NOMO-1 treated with DMSO at 0.1 percent for 48 hours (cell line): Measurements from ENCODE around the gene DNAH3.

Experiments used
- DNase-seq: peaks from one replicate; lab custom pipeline; 2025; ENCODE audit not compliant: unreplicated experiment; lab: John Stamatoyannopoulos, UW

Gene DNAH3

DNA sequence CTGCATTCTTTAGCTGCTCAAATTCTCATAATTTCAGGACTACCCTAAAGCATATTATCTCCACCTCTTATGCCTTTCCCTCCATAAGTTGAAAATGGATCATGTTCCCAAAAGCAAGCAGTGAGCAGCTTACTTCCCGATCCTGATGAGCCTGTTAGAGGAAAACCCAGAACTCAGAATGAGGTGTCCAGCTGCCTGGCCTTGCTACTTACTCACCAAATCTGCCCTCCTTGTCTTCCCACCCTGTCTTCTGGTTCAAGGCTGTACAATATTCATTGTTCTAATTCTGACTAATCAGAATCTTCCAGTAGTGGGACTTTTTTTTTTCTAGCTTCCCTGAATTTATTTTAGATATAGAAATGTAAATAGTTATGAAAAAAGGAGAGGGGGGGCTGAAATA, 239.3 kb downstream of the DNAH3 start:
- DNase-seq: no peak

DNA sequence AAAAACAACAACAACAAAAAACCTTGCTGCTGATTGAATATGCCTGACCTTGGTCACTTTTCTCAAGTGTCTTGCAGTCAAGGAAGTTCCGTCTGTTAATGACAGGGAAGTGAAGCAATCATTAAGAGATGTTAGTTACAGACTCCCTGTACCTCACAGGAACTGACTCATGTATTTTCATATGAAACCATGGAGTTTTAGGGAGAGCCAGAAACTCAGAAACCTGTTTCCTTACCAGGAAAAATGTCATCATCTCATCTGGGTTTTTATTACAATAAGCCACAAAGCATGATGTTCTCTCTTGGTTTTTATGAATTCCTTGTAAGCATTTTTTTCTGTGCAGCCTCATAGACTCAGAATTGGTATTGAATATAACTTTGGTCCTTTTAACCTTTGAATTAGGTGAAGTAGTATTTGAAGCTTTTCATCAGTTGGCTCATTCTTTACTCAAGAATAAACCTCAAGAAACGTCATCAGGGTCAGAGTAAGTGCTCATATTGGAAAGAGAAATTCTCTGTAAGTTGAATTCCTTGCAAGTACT, 239.8 kb downstream of the DNAH3 start:
- peak; percentile 89 for DNase-seq

DNA sequence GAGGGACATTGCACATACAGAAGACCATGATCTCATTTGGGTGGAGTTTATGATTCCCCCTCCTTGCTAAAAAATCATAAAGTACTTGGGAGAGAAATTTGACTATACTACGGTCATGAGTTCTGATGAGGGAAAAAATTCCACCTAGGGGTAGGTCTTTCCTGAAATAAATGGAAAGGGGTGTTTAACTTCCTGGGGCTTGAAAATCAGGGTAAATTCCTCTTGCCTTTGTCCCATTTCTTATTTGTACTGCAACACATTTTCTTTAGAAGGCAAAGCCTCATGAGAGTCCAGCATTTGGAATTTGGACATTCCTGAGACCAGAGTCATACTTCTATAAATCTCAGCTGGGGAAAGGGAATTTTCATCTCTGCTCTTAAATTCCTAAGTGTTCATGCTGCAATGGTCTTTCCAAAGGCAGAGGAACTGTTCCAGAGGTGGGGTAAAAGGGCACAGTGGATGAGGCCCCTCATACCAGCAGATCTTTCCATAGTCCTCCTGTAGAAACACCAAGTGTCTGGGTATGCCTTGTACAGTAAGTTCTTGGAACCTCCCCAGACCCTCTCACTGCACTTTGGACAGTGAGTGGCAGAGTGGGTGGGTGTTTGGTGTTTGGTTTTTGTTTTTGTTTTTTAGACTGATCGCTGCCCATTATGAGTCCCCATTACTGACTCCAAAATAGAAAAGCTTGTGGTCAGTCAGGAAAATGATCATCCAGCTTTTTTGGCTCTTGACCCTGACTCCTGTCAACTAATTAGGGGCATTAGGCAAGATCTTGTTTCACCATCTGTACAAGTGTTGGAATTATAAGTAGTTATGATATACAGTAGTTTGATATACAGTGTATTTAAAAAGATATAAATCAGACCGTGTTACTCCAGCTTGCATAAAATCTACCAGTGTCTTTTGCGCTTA, 244.0 kb downstream of the DNAH3 start:
- DNase-seq: no peak

- DNase-seq: no peak
Measured at GRCh38 chr16:20905576-20905975, 245.1 kb downstream of the DNAH3 start.

- peak; percentile 92 for DNase-seq
Measured at GRCh38 chr16:20904507-20905081, 246.1 kb downstream of the DNAH3 start.

DNA sequence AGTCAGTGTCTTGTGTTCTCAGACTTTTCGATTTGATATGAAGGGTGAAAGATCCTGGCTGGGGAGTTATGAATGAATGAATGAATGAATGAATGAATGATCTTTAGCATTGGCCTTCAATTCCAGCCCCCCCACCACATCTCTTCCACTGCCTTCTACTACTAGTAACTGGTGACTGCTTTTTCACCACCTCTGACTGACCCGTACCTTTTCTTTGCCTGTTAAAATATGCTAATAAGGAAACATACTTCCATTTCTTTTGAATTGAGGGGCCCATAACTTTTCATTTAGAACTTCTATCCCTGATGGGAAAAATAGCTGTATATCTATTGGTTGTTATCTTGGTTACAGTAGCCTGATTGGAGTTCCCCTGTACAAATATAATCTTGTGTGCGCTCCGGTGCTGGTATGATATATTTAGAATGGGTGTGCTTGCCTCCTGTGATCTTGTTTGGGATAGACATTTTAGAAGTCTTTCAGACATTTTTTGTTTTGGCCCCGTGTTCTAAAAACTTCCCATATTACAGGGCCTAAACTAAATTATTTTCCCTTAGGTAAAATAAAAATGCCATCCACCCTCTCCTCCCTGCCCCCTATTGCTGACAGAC, 246.6 kb downstream of the DNAH3 start:
- no peak for DNase-seq

DNA sequence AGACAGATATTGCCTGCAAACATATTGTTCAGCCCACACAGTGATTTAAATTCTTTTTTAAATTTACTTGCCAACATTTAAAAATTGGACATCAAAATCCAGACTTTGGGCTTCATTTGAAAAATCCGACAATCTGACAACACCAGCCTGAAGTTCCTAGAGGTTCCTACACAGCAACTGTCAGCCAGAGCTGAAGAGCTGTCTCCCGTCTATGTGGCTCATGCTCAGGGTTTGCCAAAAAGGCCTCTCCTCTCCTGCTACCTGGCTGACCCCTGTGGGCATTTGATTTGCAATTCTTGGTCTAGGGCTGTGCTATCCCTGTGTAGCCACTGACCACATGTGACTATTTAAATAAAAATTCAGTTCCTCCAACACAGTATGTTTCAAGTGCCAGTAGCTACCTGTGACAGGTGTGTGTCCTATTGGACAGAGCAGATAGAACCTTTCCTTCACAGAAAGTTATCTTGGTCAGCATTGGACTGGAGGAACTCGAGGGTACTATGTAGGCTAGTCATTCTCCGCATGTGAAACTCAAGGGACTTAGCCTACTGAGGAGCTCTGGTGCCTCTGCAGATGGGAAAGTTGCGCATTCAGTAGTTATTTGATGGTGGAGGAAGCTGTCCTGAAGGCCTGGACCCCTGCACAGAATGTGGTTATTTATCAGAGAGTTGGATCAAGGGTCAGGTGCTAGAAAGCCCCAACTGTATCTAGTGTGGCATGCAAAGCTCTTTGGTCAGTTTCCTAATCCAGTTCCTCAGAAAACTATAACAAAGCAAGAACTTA, 247.3 kb downstream of the DNAH3 start:
- no peak for DNase-seq

DNA sequence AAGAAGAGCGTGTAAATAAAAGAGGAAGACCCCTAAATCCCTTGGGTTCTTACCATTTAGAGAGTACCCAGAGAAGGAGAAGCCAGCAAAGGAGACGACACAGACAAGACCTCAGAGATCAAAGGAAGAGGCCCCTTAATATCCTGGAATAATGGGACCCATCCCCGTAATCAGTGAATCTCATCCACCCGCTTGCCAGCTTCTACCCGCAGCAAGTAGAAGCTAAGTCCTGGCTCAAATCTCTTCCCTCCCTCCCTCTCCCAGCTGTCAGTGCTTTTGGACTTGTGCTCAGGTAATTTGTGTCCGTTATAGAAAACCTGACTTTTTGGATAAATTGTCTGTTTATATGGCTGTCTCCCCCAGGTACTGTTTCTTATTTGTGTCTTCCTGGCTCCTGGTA, 248.2 kb downstream of the DNAH3 start:
- DNase-seq: no peak

GRCh38 chr16:20901436-20902112, 249.1 kb downstream of the DNAH3 start:
- peak; percentile 42 for DNase-seq

- no peak for DNase-seq
Measured at GRCh38 chr16:20901068-20901435, 249.6 kb downstream of the DNAH3 start.

- DNase-seq: peak; percentile 94
Measured at GRCh38 chr16:20900299-20901067, 250.2 kb downstream of the DNAH3 start, which contains the start of the genes DCUN1D3 and LYRM1. DCUN1D3 (minus strand) TSS chr16:20900358; CDS start chr16:20862538, 37,820 bp downstream. LYRM1 (plus strand) TSS chr16:20900771; CDS start chr16:20915556, 14,785 bp downstream.

GRCh38 chr16:20899477-20900298, 251.0 kb downstream of the DNAH3 start:
- DNase-seq: peak; percentile 9

DNA sequence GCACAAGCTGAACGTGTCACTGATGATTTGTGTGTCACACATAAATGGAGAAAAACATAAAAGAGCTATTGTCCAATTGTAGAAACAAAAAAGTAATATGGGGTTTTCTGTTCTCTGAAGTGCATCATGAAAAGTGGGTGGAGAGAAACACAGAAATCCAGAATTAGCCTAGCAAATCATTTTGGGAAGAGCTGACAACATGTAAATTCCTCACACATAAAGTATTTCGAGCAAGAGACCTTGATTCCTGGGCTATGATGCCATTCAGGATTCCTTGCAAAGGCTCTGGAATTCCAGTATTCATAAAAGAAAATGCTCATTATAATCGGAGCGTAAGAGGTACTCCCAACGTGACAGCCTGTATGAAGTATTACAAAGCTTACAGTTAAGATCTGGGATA, 251.6 kb downstream of the DNAH3 start:
- DNase-seq: no peak

DNA sequence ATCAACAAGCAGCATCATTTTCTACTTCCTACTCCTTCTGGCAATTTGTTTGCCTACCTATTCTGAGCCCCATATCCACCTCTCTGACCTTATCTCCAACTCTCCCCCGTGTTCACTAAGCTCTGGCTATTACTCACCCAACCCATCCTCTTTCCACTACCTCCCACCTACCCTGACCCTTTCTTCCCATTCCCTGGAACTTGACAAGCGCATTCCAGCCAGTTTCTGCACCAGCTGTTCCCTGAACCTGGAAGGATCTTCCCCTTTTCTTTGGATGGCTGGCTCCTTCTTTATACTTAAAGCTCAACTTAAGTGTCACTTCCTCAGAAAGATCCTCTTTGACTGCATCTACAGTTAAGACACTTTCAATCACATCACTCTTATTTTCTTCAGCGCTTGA, 252.7 kb downstream of the DNAH3 start:
- DNase-seq: no peak

DNA sequence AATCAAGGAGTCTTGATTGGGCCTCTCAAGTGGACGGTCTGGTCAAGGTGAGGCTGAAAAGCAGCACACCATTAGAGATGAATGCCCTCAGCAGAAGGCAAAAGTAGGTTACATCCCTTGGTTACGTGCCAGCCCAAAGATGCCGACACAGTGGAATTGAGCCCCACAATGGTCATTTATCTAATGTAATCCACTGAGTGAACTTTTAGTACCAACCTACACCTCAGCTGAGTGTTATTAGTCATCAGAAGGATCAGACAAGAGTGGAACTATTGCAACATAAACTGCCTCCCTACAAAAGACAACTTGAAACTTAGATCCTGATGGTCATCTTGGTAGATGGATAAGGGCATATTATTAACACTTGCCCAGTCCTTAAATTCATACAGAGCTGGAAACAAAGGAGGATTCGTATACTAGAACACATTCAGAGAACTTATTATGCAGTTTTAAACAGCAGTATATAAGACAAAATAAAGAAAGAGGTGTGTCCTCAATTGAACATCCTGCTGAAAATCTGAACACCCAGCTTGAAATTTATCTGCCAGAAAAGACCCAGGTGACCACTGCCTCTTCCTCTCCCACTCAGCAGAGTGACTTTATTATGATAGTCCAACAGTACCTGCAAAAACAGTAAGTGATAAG, 253.3 kb downstream of the DNAH3 start:
- peak; percentile 44 for DNase-seq

GRCh38 chr16:20894388-20894787, 256.3 kb downstream of the DNAH3 start:
- DNase-seq: no peak

DNA sequence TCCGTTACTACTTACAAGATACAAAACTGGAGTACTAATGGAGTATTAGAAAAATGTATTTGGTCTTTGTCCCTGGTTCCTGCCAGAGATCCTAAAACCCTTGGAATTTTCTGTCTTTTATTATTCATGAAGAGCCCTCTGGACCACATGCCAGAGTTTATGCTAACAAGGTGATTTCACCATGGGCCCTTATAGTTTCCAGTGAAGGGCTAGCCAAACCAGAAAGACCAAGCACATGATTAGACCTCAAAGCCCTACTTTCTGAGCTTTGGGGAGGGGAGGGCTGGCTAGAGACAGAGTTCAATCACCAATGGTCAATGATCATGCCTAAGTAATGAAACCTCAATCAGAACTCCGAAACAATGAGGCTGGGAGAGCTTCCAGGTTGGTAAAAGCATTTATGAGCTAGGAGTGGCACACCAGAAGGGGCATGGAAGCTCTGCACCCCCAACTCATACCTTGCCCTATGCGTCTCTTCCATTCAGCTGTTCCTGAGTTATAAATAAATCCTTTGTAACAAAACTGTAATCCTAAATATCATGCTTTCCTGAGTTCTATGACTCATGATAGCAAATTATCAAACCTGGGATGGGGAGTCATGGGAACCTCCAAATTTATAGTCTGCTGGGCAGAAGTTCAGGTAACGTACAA, 260.9 kb downstream of the DNAH3 start:
- no peak for DNase-seq

DNA sequence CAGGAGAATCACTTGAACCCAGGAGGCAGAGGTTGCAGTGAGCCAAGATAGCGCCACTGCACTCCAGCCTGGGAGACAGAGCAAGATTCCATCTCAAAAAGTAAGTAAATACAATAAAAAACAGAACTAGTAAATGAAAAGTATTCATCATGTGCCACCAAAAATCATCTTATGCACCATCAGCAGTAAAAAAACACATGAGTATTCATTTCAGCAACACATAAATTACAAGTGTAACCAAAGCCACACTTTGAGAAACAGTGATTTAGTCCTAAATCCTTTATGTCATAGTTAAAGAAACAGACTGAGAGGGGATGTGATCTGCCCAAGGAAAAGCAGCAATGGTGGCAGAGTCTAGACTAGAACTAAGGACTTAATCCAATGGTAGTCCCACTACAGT, 263.4 kb downstream of the DNAH3 start:
- DNase-seq: no peak
